Measurements from ENCODE around the gene STEAP4. TPM values are rescaled to one million over a fixed set of nuclear protein-coding genes. Genes with fewer than 3 reads are reported as not detected.

STEAP4 gene
- total RNA-seq, 1 donor from 2014 or later = not detected

- intact Hi-C loops (cut with micrococcal nuclease) = loop anchor here (5.0 kb wide), 1 partner anchor 426 kb away; no protein-coding TSS in a partner anchor
Measured at GRCh38 chr7:88223265-88223664, 83.4 kb downstream of the STEAP4 start.

Other genes with a start within 250 kb of the STEAP4 start
- gene SRI, start 86.9 kb downstream of the STEAP4 start, total RNA-seq = 122 and 123 TPM in 2 replicates

All from T-helper 1 cell treated with Interleukin-12 subunit alpha and Interleukin-12 subunit beta and Interleukin-4 antibody, amounts not matched to agents 30 ng/mL and 1 ng/mL, for 36 hours (primary cell).